T-helper 1 cell treated with Interleukin-12 subunit alpha and Interleukin-12 subunit beta and Interleukin-4 antibody, amounts not matched to agents 30 μg/mL and 1 μg/mL, for 36 hours (primary cell): ENCODE measurements around the gene TNFRSF25.
"Not testable (repeated sequence)": the region's sequence is repeated elsewhere in the genome, so short reads cannot be mapped to it uniquely, and the experiment has no call there.

ENCODE experiments used
- H3K27ac Mint-ChIP-seq: one replicate; pipeline ENCODE4 v1.8.0; 2021; ENCODE audit warnings: mild to moderate bottlenecking, mixed read lengths
- H3K27me3 Mint-ChIP-seq: one replicate; pipeline ENCODE4 v1.8.0; 2021; ENCODE audit warnings: low read depth, mixed read lengths
- H3K36me3 Mint-ChIP-seq: one replicate; pipeline ENCODE4 v1.8.0; 2021; ENCODE audit warnings: low read depth, mixed read lengths
- H3K4me1 Mint-ChIP-seq: one replicate; pipeline ENCODE4 v1.8.0; 2021; ENCODE audit warnings: low read depth, mixed read lengths
- H3K4me3 Mint-ChIP-seq: one replicate; pipeline ENCODE4 v1.8.0; 2021; ENCODE audit warnings: mild to moderate bottlenecking, moderate library complexity, mixed read lengths
- H3K9me3 Mint-ChIP-seq: one replicate; pipeline ENCODE4 v1.8.0; 2021; ENCODE audit warnings: mixed read lengths

Gene TNFRSF25

DNA sequence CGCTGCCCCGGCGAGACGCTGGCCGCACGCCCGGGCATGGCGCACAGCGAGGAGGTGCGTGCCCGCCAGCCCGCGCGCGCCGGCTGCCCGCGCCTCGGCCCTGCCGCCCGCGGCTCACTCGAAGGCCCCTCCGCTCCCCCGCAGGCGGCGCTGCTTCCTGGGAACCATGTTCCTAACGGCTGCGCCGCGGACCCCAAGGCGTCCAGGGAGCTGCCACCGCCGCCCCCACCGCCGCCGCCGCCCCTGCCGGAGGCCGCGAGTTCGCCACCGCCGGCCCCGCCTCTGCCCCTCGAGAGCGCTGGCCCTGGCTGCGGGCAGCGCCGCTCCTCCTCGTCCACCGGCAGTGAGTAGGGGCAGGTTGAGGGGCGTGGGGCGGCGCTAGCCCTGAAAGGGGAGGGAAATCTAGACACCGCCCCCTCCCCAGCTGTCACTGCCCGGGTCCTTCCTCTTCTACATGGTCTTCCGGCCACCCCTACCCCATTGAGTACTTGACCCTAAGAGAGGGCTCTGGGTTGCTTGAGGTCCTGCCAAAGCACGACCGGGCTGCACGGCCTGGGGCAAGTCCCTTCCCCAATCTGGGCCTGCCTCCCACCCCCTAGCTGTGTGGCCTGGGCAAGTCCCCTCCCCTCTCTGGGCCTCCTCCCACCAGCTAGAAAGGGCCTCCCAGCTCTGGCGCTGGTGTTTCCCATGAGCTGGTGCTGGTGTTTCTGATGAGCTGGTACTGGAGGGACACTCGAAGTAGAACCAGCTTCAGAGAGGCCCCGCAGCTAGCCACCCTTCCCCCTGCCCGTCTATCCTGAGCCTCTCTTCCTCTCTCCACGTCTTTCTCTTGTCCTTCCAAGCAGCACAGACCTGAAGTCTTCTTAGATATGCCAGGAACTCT, 17.0 kb downstream of the TNFRSF25 start:
- H3K27me3 Mint-ChIP-seq, result peaks cover 58% of the 10 kb centered on the region

DNA sequence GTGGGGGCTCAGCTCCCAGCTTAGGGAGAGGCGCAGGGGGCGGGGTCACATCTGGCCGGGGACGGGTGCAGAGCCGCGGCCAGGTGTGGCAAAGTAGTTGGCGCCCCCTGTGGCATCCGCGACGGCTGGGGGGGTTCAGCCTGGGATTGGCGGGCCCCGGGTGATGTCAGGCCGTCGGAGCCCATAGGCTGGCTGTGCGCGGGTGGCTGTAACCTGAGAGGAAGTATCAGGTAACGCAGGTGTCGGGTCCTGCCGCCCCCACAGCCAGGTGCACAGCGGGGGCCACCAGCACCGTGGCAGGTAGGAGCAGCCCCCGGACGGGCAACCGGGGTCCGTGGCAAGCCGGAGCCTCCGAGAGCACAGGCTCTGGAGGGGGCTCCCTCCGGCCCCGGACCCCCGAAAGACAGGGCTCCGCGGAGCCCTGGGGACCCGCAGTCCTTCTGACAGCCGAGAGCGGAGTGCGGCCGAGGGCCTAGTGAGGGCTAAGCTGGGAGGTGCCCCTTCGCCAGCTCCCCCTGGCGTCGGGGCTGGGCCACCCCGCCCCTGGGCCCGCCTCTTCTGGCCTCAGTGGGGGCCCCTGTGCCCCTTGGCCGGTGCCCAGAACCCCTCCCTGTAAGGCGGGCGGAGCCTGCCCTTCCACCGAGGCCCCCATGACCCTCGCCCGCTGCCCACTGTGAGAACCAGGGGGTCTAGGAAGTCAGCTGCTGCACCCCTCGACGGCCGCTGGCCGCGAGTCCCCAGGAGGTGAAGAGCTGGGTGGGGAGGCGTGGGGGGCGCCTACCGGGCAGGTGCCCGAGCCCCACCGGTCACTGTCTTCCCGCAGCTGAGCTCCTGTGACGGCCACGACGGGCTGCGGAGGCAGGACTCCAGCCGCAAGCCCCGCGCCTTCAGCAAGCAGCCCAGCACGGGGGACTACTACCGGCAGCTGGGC, 17.9 kb downstream of the TNFRSF25 start:
- Mint-ChIP-seq H3K27ac (no peak overlapping the region), H3K9me3 (no peaks in the 10 kb centered on the region), H3K4me1 (peaks cover 10% of the 10 kb centered on the region), H3K36me3 (no peaks in the 10 kb centered on the region), H3K4me3 (no peak overlapping the region), H3K27me3 (peaks cover 49% of the 10 kb centered on the region)

More for the DNA sequence above, 17.0 kb downstream of the TNFRSF25 start:
- no peaks in the 10 kb centered on the region for H3K9me3 Mint-ChIP-seq
- H3K4me3 Mint-ChIP-seq, result peak overlapping the region; percentile 27
- H3K4me1 Mint-ChIP-seq, result peaks cover 12% of the 10 kb centered on the region
- no peaks in the 10 kb centered on the region for H3K36me3 Mint-ChIP-seq
- H3K27ac Mint-ChIP-seq, result no peak overlapping the region

DNA sequence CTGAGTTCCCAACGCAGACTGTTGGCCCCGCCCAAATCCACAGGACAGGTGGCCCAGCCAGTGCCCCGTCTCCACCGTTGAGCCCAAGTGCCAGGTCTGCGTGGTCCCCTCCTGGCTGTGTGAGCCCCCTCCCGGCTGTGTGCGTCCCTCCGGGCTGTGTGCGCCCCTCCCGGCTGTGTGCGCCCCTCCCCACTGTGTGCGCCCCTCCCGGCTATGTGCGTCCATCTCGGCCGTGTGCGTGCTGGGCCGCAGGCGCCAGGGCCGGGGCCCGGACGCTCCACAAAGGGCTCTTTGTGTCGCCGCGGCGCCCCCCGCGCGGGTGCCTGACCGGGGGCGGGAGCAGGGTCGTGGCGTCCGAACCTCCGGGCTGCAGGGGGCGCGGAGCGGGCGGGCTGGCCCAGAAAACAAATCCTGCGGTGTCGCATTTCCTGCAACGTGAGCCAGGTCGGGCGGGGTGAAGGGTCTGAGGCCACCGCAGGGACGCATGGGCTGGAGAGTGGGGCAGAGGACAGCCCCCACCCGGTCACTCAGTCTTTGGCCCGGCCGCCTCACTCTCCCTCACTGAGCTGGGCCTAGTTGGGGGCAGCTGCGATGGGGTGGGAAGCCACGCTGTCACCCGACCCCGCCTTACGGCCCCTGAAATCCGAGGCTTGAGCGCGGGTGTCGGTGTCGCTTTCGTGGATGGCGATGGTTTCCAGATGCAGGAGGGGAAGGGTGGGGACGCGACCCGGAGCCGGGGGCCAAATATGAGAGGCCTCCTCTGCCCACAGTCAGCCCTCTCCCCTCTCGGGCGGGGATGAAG, 18.8 kb downstream of the TNFRSF25 start:
- H3K4me1 Mint-ChIP-seq, result peaks cover 10% of the 10 kb centered on the region
- no peak overlapping the region for H3K27ac Mint-ChIP-seq
- H3K27me3 Mint-ChIP-seq, result peaks cover 47% of the 10 kb centered on the region
- H3K9me3 Mint-ChIP-seq, result no peaks in the 10 kb centered on the region
- H3K36me3 Mint-ChIP-seq, result no peaks in the 10 kb centered on the region
- no peak overlapping the region for H3K4me3 Mint-ChIP-seq

DNA sequence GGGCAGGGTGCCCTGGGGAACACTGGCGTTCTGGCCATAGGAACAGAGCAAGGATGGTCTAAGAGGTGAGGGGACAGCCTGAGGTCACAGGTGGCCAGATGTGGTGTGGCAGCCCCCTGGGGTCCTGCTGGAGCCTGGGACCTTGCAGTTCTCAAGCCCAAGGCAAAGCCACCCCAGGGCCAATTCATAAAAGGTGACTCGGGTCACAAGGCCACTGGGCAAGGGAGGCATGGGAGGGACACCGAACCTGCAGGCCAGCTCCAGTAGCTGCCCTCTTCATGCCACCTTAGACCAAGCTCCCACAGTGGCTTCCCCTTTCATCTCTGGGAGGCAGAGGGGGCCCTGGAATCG, 19.3 kb downstream of the TNFRSF25 start:
- Mint-ChIP-seq H3K27me3 (peaks cover 53% of the 10 kb centered on the region), H3K9me3 (no peaks in the 10 kb centered on the region), H3K4me3 (no peak overlapping the region), H3K4me1 (peaks cover 10% of the 10 kb centered on the region), H3K27ac (no peak overlapping the region), H3K36me3 (no peaks in the 10 kb centered on the region)

DNA sequence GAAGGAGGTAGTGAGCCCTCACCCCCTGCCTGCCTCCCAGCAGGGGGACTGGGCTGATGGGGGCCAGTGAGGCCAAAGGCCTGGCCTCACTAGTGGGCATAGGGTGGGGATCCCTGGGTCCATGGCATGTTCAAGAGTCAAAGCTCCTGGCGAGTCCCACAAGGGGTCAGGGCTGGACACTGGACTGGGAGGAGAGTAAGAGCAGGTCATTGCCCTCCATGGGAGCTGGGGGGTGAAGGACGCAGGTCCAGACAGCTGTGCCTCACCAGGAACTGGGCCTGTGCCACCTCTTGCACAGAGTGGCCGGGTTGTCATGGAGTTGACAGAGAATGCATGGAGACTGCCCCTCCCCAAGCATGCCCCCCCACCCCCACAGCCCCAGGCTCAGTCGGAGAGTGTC, 20.0 kb downstream of the TNFRSF25 start:
- not testable (repeated sequence) for H3K4me1 Mint-ChIP-seq, H3K27ac Mint-ChIP-seq, H3K4me3 Mint-ChIP-seq, H3K36me3 Mint-ChIP-seq, H3K9me3 Mint-ChIP-seq
- peaks cover 57% of the 10 kb centered on the region for H3K27me3 Mint-ChIP-seq

DNA sequence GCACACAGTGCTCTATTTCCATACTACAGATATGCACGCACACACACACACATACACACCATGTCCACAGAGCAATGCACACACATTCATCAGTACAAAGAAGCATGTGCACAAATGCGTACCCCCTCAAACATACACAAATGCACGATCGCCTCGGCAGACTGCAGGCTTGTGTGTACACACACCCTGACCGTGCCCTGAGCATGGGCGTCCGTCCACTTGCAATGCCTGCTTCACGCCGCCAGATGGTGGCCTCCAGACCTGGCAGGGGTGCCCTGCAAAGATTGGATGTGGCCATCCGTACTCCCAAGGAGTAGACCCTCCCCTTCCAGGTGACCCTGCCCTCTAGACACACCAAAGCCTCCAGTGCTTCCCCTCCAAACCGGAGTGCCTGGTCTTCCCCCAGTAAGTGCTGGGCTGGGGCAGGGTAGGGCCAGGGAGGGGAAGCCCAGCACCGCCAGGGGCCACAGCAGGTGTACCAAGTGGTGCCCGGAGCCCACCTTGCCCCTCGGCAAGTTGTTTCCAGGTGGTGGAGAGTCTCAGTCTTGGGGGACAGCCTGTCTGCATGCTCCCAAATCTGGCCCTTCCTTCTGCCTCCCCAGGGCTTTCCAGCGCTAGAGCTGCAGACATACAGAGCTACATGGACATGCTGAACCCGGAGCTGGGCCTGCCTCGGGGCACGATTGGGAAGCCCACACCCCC, 20.8 kb downstream of the TNFRSF25 start:
- H3K9me3 Mint-ChIP-seq, result no peaks in the 10 kb centered on the region
- H3K4me1 Mint-ChIP-seq, result peaks cover 10% of the 10 kb centered on the region
- no peak overlapping the region for H3K4me3 Mint-ChIP-seq
- no peak overlapping the region for H3K27ac Mint-ChIP-seq
- peaks cover 51% of the 10 kb centered on the region for H3K27me3 Mint-ChIP-seq
- no peaks in the 10 kb centered on the region for H3K36me3 Mint-ChIP-seq

DNA sequence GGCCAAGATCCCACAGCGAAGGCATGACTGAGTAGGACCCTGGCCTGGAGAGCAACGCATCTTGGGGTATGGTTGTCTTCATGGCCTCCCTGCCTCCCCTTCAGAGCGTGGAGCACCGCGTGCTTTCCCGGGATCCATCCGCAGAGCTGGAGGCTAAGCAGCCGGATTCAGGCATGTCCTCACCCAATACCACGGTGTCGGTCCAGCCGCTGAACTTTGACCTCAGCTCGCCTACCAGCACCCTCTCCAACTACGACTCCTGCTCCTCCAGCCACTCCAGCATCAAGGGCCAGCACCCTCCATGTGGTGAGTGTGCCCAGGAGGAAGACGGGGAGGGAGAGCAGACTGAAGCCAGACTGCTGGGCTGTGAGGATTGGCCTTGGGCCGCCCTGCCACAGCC, 21.6 kb downstream of the TNFRSF25 start:
- Mint-ChIP-seq H3K9me3 (no peaks in the 10 kb centered on the region), H3K27me3 (peaks cover 47% of the 10 kb centered on the region), H3K4me3 (no peak overlapping the region), H3K27ac (no peak overlapping the region), H3K4me1 (peaks cover 6% of the 10 kb centered on the region), H3K36me3 (no peaks in the 10 kb centered on the region)

DNA sequence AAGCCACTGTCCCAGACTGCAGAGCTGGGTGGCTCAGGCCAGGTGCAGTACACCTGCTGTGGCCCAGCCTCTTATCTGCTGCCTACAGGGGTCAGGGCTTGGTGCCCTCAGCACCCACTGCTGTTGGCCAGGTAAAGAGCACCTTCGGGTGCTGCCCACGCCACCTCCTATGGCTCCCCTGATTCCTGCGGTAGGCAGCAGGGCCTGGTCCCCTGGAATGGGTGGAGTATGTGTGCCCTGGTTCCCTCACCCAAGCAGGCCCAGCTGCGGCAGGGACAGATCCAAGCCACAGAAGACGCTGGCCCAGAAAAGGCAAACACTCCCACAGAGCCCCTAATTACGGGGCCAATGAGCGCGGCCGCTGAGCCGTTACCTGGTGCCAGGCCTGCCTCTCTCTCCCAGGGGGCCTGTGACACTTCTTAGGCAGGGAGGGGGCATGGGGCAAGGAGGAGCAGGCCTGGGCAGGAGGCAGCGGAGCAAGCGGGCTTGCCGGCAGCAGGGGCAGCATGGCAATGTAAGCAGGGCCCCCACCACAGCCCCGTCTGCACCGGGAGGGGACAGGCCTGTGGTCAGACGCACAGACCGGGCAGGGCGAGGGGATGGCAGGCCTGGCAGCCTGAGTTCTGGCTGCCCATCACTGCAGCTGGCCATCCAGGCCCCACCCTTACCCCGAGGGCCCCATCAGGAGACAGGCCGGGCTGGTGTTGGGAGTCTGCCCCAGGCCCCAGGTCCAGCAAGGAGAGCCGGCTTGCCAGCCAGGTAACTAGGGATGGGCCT, 22.4 kb downstream of the TNFRSF25 start:
- Mint-ChIP-seq H3K27ac (no peak overlapping the region), H3K36me3 (no peaks in the 10 kb centered on the region), H3K9me3 (no peaks in the 10 kb centered on the region), H3K4me3 (no peak overlapping the region), H3K4me1 (peaks cover 3% of the 10 kb centered on the region), H3K27me3 (peaks cover 48% of the 10 kb centered on the region)

DNA sequence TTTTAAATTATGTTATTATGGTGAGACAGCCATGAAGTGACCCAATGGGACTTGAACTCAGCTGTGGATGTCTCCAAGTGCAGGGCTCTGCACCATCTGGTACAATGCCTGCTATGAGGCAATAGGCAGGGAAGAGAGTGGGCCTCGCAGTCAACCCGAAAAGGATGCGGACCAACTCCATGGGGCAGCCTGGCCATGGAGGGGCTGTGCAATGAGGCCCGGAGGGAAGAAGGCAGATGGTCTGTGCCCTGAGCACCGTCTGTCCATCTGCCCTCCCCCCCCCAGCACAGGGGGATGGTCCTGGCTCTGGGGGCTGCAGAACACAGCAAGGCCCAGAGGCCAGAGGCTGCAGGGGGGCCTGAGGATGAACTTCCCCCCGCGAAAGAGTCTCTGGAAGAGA, 24.4 kb downstream of the TNFRSF25 start:
- H3K27me3 Mint-ChIP-seq, result peaks cover 49% of the 10 kb centered on the region
- no peak overlapping the region for H3K4me3 Mint-ChIP-seq
- no peak overlapping the region for H3K27ac Mint-ChIP-seq
- H3K4me1 Mint-ChIP-seq, result peaks cover 8% of the 10 kb centered on the region
- H3K36me3 Mint-ChIP-seq, result no peaks in the 10 kb centered on the region
- no peaks in the 10 kb centered on the region for H3K9me3 Mint-ChIP-seq

DNA sequence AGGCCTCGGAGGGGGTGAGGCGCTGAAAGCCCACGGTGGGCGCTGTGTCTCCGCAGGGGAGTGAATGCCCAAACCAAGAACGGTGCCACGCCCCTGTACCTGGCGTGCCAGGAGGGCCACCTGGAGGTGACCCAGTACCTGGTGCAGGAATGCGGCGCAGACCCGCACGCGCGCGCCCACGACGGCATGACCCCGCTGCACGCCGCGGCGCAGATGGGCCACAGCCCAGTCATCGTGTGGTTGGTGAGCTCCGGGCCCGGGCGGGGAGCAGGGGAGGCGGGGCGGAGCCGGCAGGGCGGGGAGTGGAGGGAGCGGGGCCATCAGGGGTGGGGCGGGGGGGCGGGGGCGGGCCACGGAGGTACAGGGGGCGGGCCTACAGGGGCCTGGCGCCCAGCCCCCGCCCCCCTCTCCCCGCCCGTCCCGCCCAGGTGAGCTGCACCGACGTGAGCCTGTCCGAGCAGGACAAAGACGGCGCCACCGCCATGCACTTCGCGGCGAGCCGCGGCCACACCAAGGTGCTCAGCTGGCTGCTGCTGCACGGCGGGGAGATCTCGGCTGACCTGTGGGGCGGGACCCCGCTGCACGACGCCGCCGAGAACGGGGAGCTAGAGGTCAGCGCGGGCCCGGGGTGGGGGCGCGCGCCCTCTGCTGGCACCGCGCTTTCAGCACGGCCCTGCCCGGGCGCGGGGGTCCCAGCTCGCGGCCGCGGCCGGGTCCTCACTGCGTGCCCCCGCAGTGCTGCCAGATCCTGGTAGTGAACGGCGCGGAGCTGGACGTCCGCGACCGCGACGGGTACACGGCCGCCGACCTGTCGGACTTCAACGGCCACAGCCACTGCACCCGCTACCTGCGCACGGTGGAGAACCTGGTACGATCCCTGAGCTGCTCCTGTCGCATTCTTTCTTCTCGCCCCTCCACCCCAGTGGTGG, 25.5 kb downstream of the TNFRSF25 start:
- Mint-ChIP-seq H3K27ac (no peak overlapping the region), H3K9me3 (no peaks in the 10 kb centered on the region), H3K27me3 (peaks cover 43% of the 10 kb centered on the region)

DNA sequence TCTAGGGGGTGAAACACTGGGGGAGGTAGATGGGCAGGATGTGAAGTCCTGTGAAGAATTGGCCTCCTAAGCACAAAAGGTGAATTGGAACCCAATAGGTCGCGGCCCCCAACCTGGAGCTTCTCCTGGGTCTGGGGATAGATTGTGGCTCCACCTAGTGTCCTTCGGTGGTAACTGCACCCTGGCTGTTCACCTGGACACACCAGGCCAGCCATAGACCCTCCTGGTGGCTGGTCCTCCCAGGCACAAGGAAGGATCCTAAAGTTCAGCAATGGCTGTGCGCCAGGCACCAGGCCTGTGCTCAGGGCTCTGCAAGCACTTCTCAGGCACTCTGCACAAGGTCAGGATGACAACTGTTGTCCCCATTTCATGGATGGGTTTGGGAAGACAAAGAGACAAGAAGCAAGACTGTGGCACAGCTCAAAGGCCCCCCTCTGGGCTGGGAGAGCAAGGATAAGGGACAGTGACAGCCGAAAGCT, 27.9 kb downstream of the TNFRSF25 start:
- H3K9me3 Mint-ChIP-seq, result no peaks in the 10 kb centered on the region
- peaks cover 8% of the 10 kb centered on the region for H3K4me1 Mint-ChIP-seq
- peak overlapping the region; percentile 28 for H3K4me3 Mint-ChIP-seq
- no peaks in the 10 kb centered on the region for H3K36me3 Mint-ChIP-seq
- no peak overlapping the region for H3K27ac Mint-ChIP-seq
- H3K27me3 Mint-ChIP-seq, result peaks cover 43% of the 10 kb centered on the region

More for the DNA sequence above, 25.5 kb downstream of the TNFRSF25 start:
- no peak overlapping the region for H3K4me3 Mint-ChIP-seq
- no peaks in the 10 kb centered on the region for H3K36me3 Mint-ChIP-seq
- peaks cover 8% of the 10 kb centered on the region for H3K4me1 Mint-ChIP-seq

DNA sequence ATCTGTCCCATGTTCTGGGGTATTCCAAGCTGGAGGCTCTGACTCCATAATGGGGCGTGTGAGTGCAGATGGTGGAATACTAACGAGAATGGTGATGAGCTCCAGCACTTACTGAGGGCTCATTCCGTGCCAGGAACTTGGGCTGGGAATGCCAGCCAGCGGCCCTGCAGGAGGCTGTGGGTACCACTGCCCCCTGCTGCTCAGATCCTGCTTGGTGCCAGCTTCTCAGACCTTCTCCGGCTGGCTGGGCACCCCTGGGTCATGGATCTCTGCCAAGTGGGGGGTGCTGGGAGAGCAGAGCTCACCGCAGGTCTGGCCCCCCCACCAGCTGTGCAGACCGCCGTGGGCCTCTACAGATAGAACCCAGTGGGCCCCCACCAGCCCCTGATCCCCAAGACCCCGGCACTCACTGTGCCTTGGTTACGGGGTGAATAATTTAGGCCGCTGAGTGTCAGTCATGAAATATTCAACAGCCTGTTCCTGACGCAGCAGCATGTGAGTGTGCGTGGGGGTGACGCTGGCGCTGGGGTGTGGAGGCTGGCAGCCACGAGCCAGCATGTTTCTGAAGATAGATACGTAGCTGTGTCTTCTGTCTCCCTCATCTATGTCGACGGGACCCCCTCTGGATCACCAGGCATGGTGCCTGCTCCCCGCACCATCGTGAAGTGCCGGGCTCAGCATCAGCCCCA, 28.8 kb downstream of the TNFRSF25 start:
- peaks cover 42% of the 10 kb centered on the region for H3K27me3 Mint-ChIP-seq
- H3K4me3 Mint-ChIP-seq, H3K4me1 Mint-ChIP-seq: not testable (repeated sequence)

More for the DNA sequence above, 28.8 kb downstream of the TNFRSF25 start:
- not testable (repeated sequence) for H3K27ac Mint-ChIP-seq, H3K9me3 Mint-ChIP-seq, H3K36me3 Mint-ChIP-seq
